ENCODE data around the gene AMBRA1. TPM values are rescaled to one million over a fixed set of nuclear protein-coding genes. Genes with fewer than 3 reads are reported as not detected.
A peak's percentile ranks its signal among the peaks of the same experiment; 100 is the strongest.
"Not testable (repeated sequence)": the region's sequence is repeated elsewhere in the genome, so short reads cannot be mapped to it uniquely, and the experiment has no call there.

The AMBRA1 gene
- total RNA-seq, 1 donor = 18.0 TPM

DNA sequence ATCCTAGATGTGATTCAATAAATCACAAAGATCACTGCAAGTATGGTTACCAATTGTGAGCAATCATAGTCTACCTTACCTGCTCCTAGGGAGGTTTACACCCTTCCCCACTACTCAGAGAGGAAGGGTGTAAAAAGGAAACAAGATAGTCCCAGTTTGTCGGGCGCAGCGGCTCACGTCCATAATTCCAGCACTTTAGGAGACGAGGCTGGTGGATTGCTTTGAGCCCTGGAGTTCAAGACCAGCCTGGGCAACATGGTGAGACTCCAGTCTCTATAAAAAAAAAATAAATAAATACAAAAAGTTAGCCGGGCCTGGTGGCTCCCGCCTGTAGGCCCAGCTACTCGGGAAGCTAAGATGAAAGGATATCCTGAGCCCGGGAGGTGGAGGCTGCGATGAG lies 962 bp upstream of the AMBRA1 start:
- no peak overlapping the region for H3K4me3 ChIP-seq (ENCODE audit: low read depth, low read length)
- TF ChIP-seq, protein P1, sequence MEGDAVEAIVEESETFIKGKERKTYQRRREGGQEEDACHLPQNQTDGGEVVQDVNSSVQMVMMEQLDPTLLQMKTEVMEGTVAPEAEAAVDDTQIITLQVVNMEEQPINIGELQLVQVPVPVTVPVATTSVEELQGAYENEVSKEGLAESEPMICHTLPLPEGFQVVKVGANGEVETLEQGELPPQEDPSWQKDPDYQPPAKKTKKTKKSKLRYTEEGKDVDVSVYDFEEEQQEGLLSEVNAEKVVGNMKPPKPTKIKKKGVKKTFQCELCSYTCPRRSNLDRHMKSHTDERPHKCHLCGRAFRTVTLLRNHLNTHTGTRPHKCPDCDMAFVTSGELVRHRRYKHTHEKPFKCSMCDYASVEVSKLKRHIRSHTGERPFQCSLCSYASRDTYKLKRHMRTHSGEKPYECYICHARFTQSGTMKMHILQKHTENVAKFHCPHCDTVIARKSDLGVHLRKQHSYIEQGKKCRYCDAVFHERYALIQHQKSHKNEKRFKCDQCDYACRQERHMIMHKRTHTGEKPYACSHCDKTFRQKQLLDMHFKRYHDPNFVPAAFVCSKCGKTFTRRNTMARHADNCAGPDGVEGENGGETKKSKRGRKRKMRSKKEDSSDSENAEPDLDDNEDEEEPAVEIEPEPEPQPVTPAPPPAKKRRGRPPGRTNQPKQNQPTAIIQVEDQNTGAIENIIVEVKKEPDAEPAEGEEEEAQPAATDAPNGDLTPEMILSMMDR (IDR thresholded peaks at IDR 0.05; ENCODE audit: insufficient read depth, low read length) = no peak
- DNase-seq (ENCODE audit: low read depth) = no peak

DNA sequence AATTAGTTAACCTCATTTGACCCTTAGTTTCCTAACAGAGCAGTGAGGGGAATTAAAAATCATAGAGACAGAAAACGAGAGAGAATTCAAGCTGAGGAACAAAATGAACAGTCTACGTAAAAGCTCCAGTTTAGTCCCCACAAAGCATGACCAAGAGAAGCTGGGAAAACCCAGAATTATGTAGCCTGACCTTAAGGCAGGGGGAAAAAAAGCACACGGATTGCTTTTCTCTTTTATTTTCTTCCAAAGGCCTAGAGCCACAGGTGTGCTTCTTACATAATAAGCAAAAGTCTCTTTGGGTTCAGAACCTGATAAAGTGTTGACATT lies 514 bp upstream of the AMBRA1 start:
- H3K4me3 ChIP-seq (ENCODE audit: low read depth, low read length) = peak overlapping the region; percentile 93
- TF ChIP-seq, protein P1 (IDR thresholded peaks at IDR 0.05; ENCODE audit: insufficient read depth, low read length) = no peak
- DNase-seq (ENCODE audit: low read depth) = no peak

DNA sequence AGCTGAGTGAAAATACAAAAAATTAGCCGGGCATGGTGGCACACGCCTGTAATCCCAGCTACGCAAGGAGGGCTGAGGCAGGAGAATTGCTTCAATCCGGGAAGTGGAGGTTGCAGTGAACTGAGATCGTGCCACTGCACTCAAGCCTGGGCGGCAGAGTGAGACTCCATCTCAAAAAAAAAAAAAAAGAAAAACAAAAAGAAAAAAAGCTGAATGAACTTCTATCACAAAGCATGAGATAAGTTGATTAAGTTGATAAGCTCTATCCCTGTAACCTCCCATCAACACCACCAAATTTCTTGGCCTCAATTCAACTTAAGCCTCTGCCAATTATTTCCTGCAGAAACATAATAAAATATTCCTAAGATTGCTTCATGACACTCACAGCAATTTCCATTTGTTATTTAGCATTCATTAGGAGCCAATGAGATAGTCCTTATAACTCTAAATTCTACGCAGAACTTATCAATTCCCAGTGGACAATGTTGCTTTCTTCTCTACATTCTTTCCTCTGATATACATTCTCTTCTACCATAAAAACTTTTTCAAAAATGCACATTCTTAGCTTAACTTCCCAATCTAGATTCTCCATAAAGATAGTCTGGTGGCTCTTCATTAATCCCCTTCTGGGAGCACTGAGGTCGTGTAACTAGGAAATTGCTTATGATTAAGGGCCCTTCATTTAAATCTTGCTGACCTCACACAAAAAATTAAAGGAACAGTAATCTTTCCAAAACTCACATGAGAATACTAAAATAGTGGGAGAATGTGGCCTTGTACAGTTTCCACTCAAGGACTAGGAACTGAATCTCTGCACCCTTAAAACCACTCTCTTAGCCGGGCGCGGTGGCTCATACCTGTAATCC lies 2.9 kb downstream of the AMBRA1 start:
- no peak for DNase-seq (ENCODE audit: low read depth)
- H3K4me3 ChIP-seq (ENCODE audit: low read depth, low read length) = peak overlapping the region; percentile 25
- TF ChIP-seq, protein P1 (IDR thresholded peaks at IDR 0.05; ENCODE audit: insufficient read depth, low read length) = no peak

DNA sequence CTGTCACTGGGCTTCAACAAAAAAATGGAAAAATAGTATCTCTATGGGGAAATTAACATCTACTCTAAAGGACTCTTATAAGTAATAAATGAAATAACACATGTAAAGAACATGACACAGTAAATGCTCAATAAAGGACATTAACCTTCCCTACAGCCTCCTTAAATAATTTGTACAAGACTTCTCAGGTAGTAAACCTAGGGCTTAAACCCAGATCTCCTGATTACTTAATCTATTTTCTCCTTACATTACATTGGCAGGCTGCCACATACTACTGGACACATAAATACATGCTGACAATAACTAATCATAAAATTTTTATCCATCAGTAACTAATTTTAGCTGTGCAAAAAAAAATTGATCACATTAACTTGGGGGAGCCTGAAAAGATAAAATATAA lies 4.9 kb downstream of the AMBRA1 start:
- TF ChIP-seq, protein P1 (IDR thresholded peaks at IDR 0.05; ENCODE audit: insufficient read depth, low read length) = no peak
- no peak overlapping the region for H3K4me3 ChIP-seq (ENCODE audit: low read depth, low read length)
- DNase-seq (ENCODE audit: low read depth) = no peak

DNA sequence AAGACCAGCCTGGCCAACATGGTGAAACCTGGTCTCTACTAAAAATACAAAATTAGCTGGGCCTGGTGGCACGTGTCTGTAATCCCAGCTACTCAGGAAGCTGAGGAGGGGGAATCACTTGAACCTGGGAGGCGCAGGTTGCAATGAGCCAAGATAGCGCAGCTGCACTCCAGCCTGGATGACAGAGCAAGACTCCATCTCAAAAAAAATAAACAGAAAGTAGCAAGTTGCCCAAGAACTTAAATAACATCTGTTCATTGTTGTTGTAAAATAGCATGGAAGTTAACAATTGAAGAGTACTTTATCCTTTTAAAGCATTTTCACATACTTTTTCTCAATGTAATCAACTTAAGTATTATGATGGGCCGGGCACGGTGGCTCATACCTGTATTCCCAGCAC lies 5.7 kb downstream of the AMBRA1 start:
- H3K4me3 ChIP-seq (ENCODE audit: low read depth, low read length) = no peak overlapping the region
- no peak for DNase-seq (ENCODE audit: low read depth)
- TF ChIP-seq, protein P1 (IDR thresholded peaks at IDR 0.05; ENCODE audit: insufficient read depth, low read length) = no peak

DNA sequence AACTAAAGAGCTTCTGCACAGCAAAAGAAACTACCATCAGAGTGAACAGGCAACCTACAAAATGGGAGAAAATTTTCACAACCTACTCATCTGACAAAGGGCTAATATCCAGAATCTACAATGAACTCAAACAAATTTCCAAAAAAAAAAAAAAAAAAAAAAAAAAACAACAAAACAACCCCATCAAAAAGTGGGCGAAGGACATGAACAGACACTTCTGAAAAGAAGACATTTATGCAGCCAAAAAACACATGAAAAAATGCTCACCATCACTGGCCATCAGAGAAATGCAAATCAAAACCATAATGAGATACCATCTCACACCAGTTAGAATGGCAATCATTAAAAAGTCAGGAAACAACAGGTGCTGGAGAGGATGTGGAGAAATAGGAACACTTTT lies 10.3 kb downstream of the AMBRA1 start:
- DNase-seq (ENCODE audit: low read depth); H3K4me3 ChIP-seq (ENCODE audit: low read depth, low read length): not testable (repeated sequence)

DNA sequence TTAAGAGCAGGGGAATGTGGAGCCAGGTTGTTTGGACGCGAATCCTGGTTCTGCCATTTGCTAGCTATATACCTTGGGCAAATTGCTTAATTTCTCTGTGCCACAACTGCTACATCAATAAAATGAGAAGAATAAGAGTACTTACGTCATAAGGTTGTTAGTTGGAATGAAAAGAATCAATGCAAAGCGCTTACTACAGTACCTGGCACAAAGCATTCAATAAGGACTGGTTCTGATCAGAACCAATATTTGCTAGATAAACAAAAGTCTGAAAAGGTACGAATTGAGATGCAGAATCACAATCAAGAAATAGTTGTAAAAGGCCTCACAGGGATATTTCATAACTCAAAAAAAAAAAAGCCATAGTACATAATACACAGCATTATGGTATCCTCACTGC lies 11.2 kb downstream of the AMBRA1 start:
- TF ChIP-seq, protein P1 (IDR thresholded peaks at IDR 0.05; ENCODE audit: insufficient read depth, low read length) = no peak
- H3K4me3 ChIP-seq (ENCODE audit: low read depth, low read length) = no peak overlapping the region
- DNase-seq (ENCODE audit: low read depth) = no peak

Data from fibroblast of the aortic adventitia (primary cell).